ENCODE measurements around the gene OR52E2. TPM values are rescaled to one million over a fixed set of nuclear protein-coding genes. Genes with fewer than 3 reads are reported as not detected.
"Not testable (repeated sequence)": the region's sequence is repeated elsewhere in the genome, so short reads cannot be mapped to it uniquely, and the experiment has no call there.

Gene OR52E2
- total RNA-seq, 2 experiments from 2014 or later = not detected

DNA sequence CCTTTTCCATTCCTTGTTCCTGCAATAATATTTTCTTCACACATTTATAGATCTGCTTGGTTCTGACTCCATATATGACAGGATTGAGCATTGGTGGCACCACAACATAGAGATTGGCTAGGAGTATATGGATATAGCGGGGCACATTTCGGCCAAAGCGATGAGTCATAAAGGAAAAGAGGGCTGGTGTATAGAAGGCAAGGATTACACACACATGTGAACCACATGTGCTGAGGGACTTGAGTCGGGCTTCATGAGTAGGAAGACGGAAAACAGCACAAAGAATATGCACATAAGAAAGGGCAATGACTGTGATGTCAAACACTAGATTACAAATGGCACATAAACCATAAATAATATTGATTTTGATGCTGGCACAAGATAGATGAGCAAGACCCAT is 748 bp downstream of the OR52E2 start:
- CTCF ChIA-PET; H3K9me3 Mint-ChIP-seq; H3K27ac Mint-ChIP-seq; DNase-seq; POLR2A ChIA-PET; H3K4me1 Mint-ChIP-seq (ENCODE audit: low read depth); H3K4me3 Mint-ChIP-seq; H3K36me3 Mint-ChIP-seq; H3K27me3 Mint-ChIP-seq; intact Hi-C loops (cut with micrococcal nuclease): not testable (repeated sequence)

DNA sequence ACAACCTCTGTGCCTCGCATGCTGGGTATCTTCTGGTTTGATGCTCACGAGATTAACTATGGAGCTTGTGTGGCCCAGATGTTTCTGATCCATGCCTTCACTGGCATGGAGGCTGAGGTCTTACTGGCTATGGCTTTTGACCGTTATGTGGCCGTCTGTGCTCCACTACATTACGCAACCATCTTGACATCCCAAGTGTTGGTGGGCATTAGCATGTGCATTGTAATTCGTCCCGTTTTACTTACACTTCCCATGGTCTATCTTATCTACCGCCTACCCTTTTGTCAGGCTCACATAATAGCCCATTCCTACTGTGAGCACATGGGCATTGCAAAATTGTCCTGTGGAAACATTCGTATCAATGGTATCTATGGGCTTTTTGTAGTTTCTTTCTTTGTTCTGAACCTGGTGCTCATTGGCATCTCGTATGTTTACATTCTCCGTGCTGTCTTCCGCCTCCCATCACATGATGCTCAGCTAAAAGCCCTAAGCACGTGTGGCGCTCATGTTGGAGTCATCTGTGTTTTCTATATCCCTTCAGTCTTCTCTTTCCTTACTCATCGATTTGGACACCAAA is 12.6 kb downstream of the OR52E2 start:
- CTCF ChIA-PET = no interaction called here

DNA sequence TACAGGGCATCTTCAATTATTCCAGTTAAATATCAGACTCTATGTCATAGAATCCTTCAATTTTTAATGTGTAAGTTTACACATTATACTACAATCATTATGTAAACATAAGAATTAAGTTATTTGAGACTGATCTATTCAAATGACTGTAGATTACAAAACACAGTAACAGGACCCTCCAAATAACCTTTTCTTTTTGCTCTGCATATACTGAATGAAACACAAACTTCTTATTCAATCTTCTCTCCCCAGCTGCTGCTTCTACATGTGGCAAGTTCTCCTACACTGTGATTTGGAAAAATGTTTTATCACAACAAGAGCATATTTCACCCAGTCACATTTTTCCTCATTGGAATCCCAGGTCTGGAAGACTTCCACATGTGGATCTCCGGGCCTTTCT is 13.2 kb downstream of the OR52E2 start, which contains the start of gene OR52J3:
OR52J3 (plus strand) TSS at position 301 of the 400 bp plus-strand sequence; CDS start at position 301, 0 bp downstream.
- Mint-ChIP-seq H3K27ac (no peak within 1 kb of the TSS), H3K36me3 (no peaks in the 10 kb centered on the region), H3K4me1 (ENCODE audit: low read depth) (no peaks in the 10 kb centered on the region), H3K9me3 (no peaks in the 10 kb centered on the region), H3K27me3 (no peaks in the 10 kb centered on the region), H3K4me3 (no peak within 1 kb of the TSS)
- intact Hi-C loops (cut with micrococcal nuclease) = no loop called here
- ChIA-PET POLR2A (no interaction called here), CTCF (no interaction called here)
- DNase-seq = no peak

More for the DNA sequence above, 12.6 kb downstream of the OR52E2 start:
- intact Hi-C loops (cut with micrococcal nuclease) = no loop called here
- Mint-ChIP-seq H3K27ac (no peak overlapping the region), H3K36me3 (no peaks in the 10 kb centered on the region), H3K4me1 (ENCODE audit: low read depth) (no peaks in the 10 kb centered on the region), H3K27me3 (peaks cover 2% of the 10 kb centered on the region), H3K9me3 (no peaks in the 10 kb centered on the region), H3K4me3 (no peak overlapping the region)
- POLR2A ChIA-PET = no interaction called here
- DNase-seq = no peak

DNA sequence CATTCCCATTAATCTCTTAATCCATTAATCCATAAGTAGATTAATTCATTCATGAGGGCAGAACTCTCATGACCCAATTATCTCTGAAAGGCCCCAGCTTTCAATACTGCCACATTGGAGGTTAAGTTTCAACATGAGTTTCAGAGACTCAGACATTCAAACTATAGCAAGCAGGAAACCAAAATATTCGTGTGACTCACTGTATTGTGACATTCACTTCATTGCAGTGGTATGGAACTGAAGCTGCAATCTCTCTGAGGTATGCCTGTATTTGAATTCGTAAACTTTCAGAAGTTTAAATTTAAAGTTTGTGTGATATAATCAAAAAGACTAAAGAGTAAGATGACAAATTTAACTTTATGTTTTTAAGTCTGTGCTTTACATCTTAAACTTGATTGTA is 16.0 kb downstream of the OR52E2 start:
- Mint-ChIP-seq H3K27ac (no peak overlapping the region), H3K27me3 (no peaks in the 10 kb centered on the region), H3K36me3 (no peaks in the 10 kb centered on the region), H3K4me1 (ENCODE audit: low read depth) (no peaks in the 10 kb centered on the region), H3K4me3 (no peak overlapping the region), H3K9me3 (no peaks in the 10 kb centered on the region)
- no peak for DNase-seq
- POLR2A ChIA-PET = no interaction called here
- CTCF ChIA-PET = no interaction called here
- intact Hi-C loops (cut with micrococcal nuclease) = no loop called here

DNA sequence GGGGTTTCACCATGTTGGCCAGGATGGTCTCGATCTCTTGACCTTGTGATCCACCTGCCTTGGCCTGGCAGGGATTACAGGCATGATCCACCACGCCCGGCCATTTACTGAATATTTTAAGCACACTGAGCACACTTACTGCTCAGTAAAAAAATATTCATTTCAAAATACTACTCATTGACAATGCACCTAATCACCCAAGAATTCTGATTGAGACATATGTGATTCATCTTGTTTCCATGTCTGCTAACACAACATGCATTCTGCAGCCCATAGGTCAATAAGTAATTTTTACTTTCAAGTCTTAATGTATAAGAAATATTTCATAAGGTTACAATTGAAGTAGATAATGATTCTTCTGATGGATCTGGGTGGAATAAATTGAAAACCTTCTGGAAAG is 17.3 kb downstream of the OR52E2 start:
- Mint-ChIP-seq H3K36me3 (no peaks in the 10 kb centered on the region), H3K4me3 (no peak overlapping the region), H3K9me3 (no peaks in the 10 kb centered on the region), H3K4me1 (ENCODE audit: low read depth) (no peaks in the 10 kb centered on the region), H3K27ac (no peak overlapping the region), H3K27me3 (no peaks in the 10 kb centered on the region)
- intact Hi-C loops (cut with micrococcal nuclease) = no loop called here
- ChIA-PET CTCF (no interaction called here), POLR2A (no interaction called here)
- no peak for DNase-seq

DNA sequence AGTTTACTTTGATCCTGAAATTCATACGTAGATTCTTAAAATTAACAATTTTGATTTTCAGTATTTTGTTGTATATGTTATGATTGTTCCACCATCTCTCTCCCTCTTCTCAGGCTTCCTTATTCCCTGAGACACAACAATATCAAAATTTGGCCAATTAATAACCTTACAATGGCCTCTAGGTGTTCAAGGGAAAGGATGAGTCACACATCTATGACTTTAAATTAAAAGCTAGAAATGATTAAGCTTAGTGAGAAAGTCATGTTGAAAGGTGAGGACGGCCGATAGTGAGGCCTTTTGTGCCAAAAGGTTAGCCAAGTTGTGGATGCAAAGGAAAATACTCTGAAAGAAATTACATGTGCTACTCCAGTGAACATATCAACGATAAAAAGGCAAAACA is 18.6 kb downstream of the OR52E2 start:
- no peaks in the 10 kb centered on the region for H3K9me3 Mint-ChIP-seq
- no peak overlapping the region for H3K27ac Mint-ChIP-seq
- POLR2A ChIA-PET = no interaction called here
- no peak overlapping the region for H3K4me3 Mint-ChIP-seq
- H3K36me3 Mint-ChIP-seq = no peaks in the 10 kb centered on the region
- H3K4me1 Mint-ChIP-seq (ENCODE audit: low read depth) = no peaks in the 10 kb centered on the region
- CTCF ChIA-PET = no interaction called here
- intact Hi-C loops (cut with micrococcal nuclease) = no loop called here
- DNase-seq = no peak
- no peaks in the 10 kb centered on the region for H3K27me3 Mint-ChIP-seq

DNA sequence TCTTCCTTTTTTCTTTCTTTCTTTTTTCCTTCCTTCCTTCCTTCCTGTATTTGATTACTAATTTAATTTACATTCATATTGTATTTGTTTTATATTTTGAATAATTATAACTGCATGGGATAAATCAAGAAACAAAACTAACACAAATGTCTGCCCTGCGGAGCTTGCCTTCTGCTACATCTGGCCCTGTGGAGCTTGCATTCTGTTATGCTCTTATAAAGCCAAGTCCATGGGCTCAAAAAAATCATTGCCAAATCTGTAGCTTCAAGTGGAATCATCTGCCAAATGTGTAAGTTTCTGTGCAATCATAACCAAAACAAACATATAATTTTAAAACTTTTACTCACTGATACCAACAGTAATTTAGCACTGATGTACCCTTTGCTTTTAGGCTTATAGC is 21.1 kb downstream of the OR52E2 start:
- H3K27me3 Mint-ChIP-seq = no peaks in the 10 kb centered on the region
- ChIA-PET POLR2A (no interaction called here), CTCF (no interaction called here)
- no peaks in the 10 kb centered on the region for H3K9me3 Mint-ChIP-seq
- no peak overlapping the region for H3K4me3 Mint-ChIP-seq
- no peaks in the 10 kb centered on the region for H3K36me3 Mint-ChIP-seq
- DNase-seq = no peak
- intact Hi-C loops (cut with micrococcal nuclease) = no loop called here
- no peak overlapping the region for H3K27ac Mint-ChIP-seq
- H3K4me1 Mint-ChIP-seq (ENCODE audit: low read depth) = no peaks in the 10 kb centered on the region

DNA sequence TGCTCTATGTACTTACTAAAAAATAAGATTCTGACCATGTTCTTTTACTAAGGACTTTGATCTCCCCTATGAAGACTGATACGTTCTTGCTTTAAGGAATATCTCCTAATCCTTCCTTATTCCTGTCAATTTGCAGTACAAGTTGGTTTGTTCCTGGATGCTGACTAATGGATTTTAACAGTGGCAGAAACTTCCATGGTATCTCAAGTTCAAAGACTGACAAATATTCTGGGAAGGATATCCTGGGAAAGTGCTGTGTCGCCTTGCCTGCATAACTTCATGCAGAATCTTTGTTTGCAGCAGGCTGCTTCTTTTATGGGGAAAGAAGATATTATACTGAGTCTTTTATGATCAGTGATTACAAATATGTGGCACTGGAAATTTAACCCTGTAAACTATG is 21.5 kb downstream of the OR52E2 start:
- POLR2A ChIA-PET = no interaction called here
- no peaks in the 10 kb centered on the region for H3K36me3 Mint-ChIP-seq
- no peaks in the 10 kb centered on the region for H3K4me1 Mint-ChIP-seq (ENCODE audit: low read depth)
- no peak overlapping the region for H3K27ac Mint-ChIP-seq
- no peaks in the 10 kb centered on the region for H3K27me3 Mint-ChIP-seq
- CTCF ChIA-PET = no interaction called here
- intact Hi-C loops (cut with micrococcal nuclease) = no loop called here
- no peak for DNase-seq
- no peaks in the 10 kb centered on the region for H3K9me3 Mint-ChIP-seq
- H3K4me3 Mint-ChIP-seq = no peak overlapping the region

DNA sequence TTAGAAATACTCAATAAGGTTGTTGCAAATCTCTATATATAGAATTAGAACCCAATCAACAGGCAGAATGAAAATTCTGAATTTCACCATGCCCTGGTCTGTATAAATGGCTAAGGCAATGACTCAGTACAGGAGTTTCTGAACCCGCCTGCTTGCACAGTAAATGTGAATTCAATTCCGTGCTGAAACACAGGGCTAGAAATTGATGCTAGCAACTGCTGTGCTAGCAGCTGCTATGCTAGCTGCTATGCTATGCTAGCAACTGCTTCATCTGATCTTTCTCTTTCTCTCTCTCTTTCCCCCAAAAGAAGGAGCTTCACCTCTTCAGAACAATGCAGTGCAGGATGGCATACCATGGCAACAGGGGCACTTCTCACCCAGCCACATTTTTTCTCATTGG is 22.8 kb downstream of the OR52E2 start:
- DNase-seq = no peak

DNA sequence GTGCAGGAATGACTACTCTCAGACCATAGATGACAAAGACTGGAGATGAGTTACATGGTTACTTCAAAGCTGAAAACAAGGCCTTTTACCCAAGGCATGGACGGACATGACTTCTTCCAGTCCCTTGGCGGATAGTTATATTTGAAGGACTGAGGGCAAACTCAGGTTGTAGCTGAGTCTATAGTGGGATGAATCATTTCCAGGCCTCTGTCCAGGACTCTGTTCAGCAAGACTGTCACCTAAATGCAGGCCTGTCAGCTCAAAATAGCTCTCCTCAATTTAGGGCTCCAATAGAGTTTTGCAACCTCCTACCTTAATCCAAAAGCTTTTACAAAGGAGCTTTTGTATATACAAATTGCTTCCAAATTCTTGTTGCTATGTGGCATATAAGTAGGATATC is 37.4 kb downstream of the OR52E2 start:
- intact Hi-C loops (cut with micrococcal nuclease) = no loop called here
- H3K9me3 Mint-ChIP-seq = peaks cover 30% of the 10 kb centered on the region
- H3K4me1 Mint-ChIP-seq (ENCODE audit: low read depth) = no peaks in the 10 kb centered on the region

More for the DNA sequence above, 22.8 kb downstream of the OR52E2 start:
- Mint-ChIP-seq H3K27me3 (no peaks in the 10 kb centered on the region), H3K27ac (no peak overlapping the region), H3K4me1 (ENCODE audit: low read depth) (no peaks in the 10 kb centered on the region), H3K4me3 (no peak overlapping the region), H3K36me3 (no peaks in the 10 kb centered on the region), H3K9me3 (no peaks in the 10 kb centered on the region)
- CTCF ChIA-PET = no interaction called here
- intact Hi-C loops (cut with micrococcal nuclease) = no loop called here
- POLR2A ChIA-PET = no interaction called here

DNA sequence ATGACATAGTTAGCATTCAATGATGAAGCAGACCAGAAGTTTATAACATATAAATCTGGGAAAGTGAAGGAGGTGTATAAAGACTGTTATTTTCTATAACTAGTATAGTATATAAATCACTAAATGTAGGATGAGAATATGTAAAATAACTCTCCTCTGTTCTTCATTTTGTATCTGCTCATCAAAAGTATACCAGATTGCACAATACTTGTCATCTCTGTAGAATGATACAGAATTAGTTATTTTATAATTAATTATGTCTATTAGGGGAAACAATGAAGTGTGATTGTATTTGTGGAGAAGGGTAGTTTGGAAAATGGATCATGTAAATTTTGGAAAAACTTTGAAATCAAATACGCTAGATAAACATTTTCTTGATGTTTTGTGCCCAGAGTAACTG is 46.4 kb downstream of the OR52E2 start:
- CTCF ChIA-PET = no interaction called here
- POLR2A ChIA-PET = no interaction called here
- no peaks in the 10 kb centered on the region for H3K4me1 Mint-ChIP-seq (ENCODE audit: low read depth)
- peaks cover 4% of the 10 kb centered on the region for H3K27me3 Mint-ChIP-seq
- no peaks in the 10 kb centered on the region for H3K36me3 Mint-ChIP-seq
- no peak overlapping the region for H3K27ac Mint-ChIP-seq
- H3K4me3 Mint-ChIP-seq = no peak overlapping the region
- no peak for DNase-seq
- intact Hi-C loops (cut with micrococcal nuclease) = no loop called here
- no peaks in the 10 kb centered on the region for H3K9me3 Mint-ChIP-seq

More for the DNA sequence above, 37.4 kb downstream of the OR52E2 start:
- Mint-ChIP-seq H3K4me3 (no peak overlapping the region), H3K36me3 (no peaks in the 10 kb centered on the region), H3K27me3 (no peaks in the 10 kb centered on the region), H3K27ac (no peak overlapping the region)
- DNase-seq = no peak
- POLR2A ChIA-PET = no interaction called here
- CTCF ChIA-PET = no interaction called here

DNA sequence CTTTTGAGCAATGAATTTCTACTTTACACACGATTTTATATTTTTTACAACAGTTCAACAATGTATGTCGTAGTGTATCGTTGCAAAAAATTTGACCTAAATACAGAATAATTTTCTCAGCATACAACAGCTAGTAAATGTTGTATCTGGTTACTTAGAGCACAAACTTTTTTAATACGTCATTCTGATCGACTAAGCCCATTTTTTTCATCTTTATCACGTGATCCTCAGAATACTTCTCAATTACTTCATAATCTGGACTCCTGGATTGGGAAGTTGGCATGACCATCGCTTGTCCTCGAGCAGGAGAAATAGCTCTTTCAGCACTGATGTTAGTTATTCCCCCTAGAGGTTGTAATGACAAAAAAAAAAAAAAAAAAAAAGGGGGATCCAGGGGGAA is 48.2 kb downstream of the OR52E2 start:
- H3K27ac Mint-ChIP-seq = no peak overlapping the region
- no peak for DNase-seq
- peaks cover 4% of the 10 kb centered on the region for H3K27me3 Mint-ChIP-seq
- H3K36me3 Mint-ChIP-seq = no peaks in the 10 kb centered on the region
- POLR2A ChIA-PET = no interaction called here
- no peaks in the 10 kb centered on the region for H3K4me1 Mint-ChIP-seq (ENCODE audit: low read depth)
- intact Hi-C loops (cut with micrococcal nuclease) = no loop called here
- no peak overlapping the region for H3K4me3 Mint-ChIP-seq
- H3K9me3 Mint-ChIP-seq = no peaks in the 10 kb centered on the region
- CTCF ChIA-PET = interaction anchor here (1.4 kb wide), 1 partner anchor 11 kb away, joined by 3 read pairs; no protein-coding TSS in a partner anchor

All from activated CD4-positive, alpha-beta memory T cell treated with anti-CD3 and anti-CD28 coated beads for 36 hours (primary cell).